Tongue (tissue), 2 donors: ENCODE data around the gene LIMS1. TPM values are rescaled to one million over a fixed set of nuclear protein-coding genes. Genes with fewer than 3 reads are reported as not detected.
"Not testable (repeated sequence)": the region's sequence is repeated elsewhere in the genome, so short reads cannot be mapped to it uniquely, and the experiment has no call there.

Experiments
- DNase-seq: peaks from one replicate; pipeline ENCODE4 v3.0.0-alpha.2; 2015
- total RNA-seq: library from RNA; depleted of rRNA; stranded (reverse); fragments of >200 nt; gene quantifications from one replicate; pipeline ENCODE4 v1.2.3, GENCODE V29; 2014

The LIMS1 gene
- total RNA-seq, 1 donor from 2014 or later = 79.4 TPM

DNA sequence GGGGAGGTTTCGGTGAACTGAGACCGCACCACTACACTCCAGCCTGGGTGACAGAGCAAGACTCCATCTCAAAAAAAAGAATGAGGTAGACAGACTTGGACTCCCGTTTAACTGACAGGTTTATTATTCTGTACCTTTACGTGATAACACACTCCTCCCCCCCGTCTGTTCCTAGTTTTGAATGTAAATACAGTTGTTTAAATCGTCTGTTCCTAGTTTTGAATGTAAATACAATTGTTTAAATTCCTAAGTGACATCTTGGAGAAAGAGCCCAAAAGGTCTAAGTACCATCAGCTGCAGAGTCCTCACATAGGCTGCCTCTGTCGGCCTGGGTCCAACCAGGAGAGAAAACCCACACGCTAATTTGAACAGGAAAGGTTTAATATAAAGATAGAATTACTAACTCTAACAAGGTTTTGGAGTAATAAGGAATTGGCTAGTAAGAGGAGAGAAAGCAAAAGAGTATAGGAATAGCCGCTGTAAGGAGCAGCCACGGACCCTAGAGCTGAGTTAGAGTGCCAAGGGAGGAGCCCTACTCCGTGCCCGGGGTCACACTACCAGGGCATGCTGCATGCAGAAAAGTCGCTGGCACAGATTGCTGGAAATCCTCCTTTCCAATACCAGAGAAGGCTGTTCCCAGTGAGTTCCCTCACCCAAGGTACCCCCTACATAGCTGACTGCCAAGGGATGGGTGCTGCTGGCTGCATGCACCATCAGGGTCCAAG is 101.5 kb downstream of the LIMS1 start:
- no peak for DNase-seq

DNA sequence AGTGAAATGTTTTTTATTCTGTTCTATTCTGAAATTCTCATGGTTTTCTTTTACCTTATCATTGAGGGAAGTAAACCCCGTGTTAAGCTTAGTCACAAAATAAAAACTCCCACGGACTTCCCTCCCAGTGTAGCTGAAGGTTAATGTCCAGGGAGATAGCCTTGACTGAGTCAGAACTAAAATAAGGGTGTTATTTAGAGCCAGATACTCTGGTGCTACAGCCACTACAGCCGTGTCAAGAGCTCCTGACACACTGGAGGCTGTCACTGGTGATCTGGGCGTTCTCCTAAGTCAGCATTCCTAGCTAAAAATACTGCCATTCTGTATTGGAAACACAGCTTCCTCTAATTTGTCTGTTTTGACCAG is 103.0 kb downstream of the LIMS1 start:
- DNase-seq = peak; percentile 53

DNA sequence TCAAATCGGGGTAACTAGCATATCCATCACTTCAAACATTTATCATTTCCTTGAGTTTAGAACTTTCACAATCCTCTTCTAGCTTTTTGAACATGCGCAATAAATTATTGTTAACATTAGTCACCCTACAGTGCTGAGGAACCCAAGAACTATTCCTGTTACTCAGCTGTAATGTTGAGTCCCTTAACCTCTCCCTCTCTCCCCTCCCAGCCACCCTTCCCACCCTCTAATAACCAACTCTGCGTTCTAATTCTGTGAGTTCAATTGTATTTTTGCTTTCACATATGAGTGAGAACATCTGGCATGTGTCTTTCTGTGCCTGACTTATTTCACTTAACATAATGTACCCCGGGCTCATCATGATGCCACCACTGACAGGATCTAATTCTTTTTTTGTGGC is 106.5 kb downstream of the LIMS1 start:
- no peak for DNase-seq

DNA sequence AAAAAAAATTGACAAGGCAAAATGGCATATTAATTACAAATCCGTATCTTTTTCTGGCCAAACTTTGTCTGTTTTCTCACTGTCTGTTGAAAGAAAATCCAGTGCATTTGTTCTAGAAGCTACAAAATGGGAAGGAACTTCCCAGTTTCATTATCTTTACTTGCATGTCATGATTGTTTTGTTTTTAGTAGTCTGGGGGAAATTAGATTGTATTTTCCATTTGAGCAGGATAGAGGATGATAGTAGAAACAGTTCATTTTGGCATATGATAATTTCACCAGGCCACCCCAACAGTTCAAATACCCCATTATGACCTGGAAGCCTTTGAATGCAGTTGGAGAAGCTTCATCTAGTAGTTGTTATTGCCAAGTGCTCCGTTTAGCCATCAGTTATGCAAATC is 107.5 kb downstream of the LIMS1 start:
- DNase-seq = no peak

DNA sequence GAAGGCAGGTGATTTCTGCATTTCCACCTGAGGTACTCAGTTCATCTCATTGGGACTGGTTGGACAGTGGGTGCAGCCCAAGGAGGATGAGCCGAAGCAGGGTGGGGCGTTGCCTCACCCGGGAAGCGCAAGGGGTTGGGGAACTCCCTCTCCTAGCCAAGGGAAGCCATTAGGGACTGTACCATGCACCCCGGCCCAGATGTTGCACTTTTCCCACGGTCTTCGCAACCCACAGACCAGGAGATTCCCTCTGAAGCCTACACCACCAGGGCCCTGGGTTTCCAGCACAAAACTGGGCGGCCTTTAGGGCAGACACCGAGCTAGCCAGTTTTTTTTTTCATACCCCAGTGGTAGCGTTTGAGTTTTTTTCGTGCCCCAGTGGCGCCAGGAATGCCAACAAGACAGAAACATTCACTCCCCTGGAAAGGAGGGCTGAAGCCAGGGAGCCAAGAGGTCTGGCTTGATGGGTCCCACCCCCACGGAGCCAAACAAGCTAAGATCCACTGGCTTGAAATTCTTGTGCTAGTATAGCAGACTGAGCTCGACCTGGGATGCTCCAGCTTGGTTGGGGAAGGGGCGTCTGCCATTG is 109.1 kb downstream of the LIMS1 start:
- DNase-seq = no peak

DNA sequence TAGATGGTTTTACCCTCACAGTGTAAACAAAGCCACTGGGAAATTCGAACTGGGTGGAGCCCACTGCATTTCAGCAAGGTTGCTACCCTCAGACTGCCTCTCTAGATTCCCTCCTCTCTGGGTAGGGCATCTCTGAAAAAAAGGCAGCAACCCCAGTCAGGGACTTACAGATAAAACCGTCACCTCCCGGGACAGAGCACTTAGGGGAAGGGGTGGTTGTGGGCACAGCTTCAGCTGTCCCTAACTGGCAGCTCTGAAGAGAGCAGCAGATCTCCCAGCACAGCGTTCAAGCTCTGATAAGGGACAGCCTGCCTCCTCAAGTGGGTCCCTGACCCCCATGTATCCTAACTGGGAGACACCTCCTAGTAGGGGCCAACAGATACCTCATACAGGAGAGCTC is 109.6 kb downstream of the LIMS1 start:
- DNase-seq = not testable (repeated sequence)

DNA sequence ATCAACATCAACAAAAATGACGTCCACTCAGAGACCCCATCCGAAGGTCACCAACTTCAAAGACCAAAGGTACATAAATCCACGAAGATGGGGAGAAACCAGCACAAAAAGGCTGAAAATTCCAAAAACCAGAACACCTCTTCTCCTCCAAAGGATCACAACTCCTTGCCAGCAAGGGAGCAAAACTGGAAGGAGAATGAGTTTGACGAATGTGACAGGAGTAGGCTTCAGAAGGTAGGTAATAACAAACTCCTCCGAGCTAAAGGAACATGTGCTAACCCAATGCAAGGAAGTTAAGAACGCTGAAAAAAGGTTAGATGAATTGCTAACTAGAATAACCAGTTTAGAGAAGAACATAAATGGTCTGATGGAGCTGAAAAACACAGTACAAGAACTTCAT is 110.2 kb downstream of the LIMS1 start:
- not testable (repeated sequence) for DNase-seq

DNA sequence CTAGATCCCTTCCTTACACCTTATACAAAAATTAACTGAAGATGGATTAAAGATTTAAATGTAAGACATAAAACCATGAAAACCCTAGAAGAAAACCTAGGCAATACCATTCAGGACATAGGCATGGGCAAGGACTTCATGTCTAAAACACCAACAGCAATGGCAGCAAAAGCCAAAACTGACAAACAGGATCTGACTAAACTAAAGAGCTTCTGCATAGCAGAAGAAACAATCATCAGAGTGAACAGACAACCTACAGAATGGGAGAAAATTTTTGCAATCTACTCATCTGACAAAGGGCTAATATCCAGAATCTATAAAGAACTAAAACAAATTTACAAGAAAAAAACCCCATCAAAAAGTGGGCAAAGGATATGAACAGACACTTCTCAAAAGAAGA is 114.5 kb downstream of the LIMS1 start:
- DNase-seq = not testable (repeated sequence)

DNA sequence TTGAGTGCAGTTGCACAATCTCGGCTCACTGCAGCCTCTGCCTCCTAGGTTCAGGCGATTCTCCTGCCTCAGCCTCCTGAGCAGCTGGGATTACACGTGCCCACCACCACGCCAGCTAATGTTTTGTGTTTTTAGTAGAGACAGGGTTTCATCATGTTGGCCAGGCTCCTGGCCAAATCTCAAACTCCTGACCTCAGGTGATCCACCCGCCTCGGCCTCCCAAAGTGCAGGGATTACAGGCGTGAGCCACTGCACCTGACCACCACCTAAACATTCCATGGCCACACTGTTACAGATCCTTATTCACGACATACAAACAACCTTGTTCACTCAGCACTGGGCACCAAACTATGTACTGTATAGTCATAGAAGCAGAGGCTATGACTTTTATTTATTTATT is 116.2 kb downstream of the LIMS1 start:
- DNase-seq = not testable (repeated sequence)

DNA sequence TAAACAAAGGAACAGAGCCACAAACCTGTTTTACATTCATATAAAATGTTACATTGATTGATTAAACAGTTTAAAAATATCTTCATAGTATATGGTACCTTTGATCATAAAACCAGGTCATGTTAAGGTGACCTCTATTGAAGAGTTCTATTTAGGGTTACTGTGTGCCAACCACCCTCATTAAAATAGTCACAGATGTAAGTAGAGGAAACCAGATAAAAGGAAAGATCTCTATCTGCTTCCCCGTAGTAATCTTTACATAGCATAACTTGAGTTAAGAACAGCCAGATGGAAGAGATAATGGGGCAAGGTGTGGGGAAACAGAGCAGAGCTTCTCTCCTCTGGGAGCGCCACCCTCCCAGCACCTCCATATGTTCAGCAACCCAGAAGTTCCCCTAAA is 117.2 kb downstream of the LIMS1 start:
- DNase-seq = not testable (repeated sequence)

DNA sequence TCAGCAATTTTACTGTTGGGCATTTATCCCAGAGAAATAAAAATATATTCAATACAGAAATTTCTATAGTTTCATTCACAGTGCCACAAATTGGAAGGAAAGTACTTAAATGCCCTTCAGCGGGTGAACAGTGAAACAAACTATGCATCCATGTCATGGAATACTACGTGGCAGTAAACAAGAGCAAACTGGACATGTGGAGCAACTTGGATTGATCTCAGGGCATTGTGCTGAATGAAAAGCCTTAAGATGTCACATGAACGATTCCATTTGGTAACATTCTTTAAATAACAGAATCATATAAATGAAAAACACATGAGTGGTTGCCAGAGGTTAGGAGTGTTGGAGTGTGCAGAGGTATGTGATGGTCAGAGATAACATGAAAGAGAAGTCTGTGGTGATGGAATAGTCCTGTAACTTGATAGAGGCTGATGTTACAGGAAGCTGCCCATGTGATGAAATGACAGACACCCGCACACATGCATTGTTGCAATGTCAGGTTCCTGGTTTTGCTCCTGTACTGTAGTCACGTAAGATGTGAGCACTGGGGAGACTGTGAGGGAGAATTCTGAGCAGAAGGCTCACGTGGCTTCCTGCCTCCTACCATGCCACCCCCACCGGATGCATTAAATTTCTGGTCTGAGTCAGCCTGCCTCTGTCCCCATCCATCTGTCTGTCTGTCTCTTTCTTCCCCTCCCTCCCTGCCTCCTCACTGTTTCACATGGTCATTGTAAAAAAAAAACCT is 118.1 kb downstream of the LIMS1 start:
- not testable (repeated sequence) for DNase-seq

DNA sequence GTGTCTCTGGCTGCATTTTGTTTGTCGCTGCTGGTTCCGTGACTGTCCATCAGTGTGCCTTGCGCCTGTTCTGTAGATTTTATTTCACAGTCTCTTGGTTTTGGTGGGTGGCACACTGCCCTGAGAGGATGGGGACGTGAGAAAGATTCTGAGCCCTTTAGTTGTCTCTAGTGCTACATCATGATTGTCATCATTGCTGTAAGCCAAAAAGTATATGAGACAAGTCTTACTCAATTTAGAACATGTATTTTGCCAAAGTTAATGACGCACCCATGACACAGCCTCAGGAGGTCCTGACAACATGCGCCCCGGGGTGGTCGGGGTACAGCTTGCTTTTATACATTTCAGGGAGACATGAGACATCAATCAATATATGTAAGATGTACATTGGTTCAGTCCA is 119.2 kb downstream of the LIMS1 start:
- not testable (repeated sequence) for DNase-seq

DNA sequence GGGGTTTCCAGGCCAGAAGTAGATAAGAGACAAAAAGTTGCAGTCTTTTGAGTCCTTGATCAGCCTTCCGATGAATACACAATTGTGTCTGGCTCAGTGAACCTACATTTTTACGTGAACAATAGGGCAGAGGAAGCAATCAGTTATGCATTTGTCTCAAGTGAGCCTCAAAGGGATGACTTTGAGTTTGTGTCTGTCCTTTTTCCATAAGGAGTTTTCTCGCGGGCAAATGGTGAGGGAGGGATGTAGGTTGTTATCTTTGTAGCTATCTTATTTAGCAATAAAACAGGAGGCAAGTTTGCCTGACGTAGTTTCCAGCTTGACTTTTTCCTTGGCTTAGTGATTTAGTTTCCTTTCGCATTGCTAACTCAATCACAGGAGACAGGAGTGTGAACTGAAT is 119.6 kb downstream of the LIMS1 start:
- not testable (repeated sequence) for DNase-seq

DNA sequence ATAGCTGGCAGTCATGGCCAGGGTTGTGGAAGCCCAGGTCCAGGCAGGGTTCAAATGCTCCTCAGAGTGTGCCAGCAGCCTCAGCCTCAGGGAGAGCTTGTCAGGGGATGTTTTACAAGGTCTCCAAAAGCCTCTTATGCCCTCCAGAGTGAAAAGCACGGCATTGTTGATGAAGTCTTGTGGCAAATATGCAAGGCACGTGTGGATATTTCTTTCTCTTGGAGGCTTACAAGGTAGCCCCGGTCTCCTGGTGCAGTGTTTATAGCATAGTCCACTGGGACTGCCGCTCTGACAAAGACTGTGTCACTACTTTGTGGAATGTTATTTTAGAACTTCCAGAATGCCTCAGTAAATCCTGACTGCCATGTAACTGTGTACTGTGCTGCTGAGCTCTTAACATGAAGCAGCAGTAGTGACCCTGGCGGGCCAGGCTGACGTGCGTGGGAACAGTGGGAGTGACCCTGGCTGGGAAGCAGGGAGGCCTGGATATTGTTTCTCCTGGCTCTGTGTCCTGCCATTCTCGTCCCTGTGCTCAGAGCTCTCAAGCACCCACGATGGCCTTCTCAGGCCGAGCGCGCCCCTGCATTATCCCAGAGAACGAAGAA is 120.4 kb downstream of the LIMS1 start:
- DNase-seq = peak; percentile 52

DNA sequence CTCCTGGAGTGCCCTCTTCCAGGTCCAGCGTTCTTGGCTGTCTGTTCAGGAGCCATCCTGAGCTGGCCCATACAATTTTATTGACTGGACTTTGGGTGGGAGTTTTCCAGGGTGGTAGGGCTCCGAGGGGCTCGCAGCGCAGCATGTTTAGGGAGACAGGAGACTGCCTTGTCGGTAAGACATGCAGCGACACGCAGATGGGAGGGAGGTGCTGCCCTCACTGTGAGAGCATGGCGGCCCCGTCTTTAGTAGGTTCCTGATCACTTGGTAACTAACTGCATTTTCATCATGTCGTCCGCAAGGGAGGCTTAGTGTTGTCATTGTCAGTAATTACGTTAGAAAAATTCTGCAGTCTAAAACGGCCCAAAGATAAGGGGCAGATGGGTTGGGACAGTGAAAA is 121.0 kb downstream of the LIMS1 start:
- not testable (repeated sequence) for DNase-seq

DNA sequence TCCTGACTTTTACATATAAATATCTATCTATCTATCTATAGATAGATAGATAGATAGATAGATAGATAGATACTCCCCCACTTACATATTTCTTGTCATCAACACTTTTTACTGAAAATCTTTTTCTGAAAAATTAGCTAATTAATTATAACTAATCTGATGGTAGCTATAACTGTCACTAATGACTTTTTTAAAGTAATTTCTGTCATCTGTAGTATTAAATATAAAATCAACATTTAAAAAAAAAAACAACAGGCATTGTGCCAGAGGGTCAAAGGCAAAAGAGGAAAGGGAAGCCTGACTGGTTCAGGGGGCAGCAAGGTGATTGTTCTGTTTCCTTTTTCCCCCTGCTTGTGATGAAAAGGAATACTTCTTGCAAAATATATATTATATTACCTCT is 122.0 kb downstream of the LIMS1 start:
- DNase-seq = not testable (repeated sequence)

DNA sequence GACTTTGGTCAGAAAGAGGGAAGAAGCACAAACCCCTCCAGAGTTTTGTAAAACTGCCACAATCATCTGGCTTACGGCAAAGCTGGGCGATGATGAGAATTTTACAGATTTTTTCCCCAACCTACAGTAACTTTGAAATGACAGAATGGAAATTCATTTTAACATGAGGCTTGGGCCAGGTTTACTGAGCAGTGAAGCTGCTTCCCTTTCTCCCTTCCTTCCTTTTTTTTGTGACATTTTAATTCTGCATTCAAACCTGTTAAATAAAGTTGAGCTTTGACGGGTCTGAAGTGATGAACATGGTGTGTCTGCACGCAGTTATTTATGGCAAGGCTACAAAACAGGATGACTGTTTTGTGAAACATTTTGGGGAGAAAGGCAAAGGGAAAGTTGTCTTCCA is 123.2 kb downstream of the LIMS1 start:
- DNase-seq = not testable (repeated sequence)

DNA sequence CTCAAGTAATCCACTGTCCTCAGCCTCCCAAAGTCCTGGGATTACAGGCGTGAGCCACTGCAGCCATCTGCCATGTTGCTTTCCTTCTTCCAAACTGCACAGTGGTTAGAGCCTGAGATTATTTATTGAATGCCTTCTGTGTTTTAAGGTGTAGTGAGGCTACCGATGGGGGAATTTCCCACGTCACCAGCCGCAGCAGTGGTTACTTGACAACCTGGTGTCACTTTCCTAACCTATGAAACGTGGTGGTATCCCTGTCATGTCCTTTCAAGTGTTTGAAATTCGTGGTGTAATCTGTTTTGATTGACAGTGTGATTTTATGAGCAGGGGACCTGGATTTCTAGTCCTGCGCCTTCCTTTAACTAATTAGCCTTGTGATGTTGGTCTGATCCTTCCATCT is 124.3 kb downstream of the LIMS1 start:
- not testable (repeated sequence) for DNase-seq

DNA sequence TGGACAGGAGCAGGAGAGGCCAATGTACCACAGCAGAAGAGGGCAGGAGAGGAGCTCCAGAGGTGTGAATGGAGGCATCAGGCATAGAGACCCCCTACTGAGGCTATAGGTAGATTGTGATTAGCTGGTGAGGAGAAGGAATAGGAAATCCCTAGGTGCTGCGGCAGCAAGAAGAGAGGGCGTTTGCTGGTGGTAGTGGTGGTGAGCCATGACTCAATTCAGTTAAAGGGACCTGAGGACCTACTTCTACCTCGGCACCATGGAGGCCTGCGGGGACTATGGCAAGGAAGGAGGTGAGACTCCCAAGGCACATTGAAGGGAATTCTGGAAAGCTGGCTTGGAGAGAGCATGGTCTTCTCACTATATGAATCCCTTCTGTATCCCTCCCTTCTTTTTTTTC is 127.2 kb downstream of the LIMS1 start:
- not testable (repeated sequence) for DNase-seq

DNA sequence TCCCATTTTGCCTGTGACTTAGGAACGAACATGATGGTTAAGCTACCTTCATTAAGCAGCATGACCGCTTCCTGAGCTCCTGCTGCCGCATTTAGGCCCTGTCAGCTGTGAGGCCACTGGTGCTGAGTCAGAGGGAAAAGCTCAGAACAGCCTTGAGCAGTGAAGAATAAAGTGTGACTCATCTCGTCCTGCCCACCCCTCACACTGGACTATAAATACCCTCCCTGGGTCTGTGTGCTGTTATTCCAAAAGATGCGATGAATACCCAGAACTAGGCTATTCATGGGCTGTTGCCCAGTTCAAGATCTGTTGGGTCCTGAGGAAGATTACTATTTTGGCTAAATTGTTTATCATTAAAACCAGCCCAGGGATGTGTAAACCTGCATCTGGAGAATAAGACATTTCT is 127.9 kb downstream of the LIMS1 start:
- DNase-seq = peak; percentile 19

DNA sequence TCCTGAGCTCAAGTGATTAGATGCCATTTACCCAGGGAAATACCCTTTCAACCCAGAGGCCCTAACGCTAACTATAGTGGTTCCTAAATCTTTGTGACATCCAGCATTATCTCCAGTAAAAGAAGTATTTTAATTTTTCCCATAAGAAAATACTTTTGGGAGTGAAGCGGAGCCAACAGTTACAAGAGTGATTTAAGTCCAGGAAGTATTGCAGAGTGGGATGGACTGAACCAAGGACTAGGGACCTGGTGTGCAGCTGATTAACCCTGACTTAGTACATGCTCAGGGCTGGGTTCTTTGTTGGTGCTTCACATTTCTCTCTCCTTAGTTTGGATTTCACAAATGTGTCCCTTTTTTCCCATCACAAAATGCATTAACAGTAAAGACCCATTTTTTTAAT is 129.1 kb downstream of the LIMS1 start:
- DNase-seq = not testable (repeated sequence)

DNA sequence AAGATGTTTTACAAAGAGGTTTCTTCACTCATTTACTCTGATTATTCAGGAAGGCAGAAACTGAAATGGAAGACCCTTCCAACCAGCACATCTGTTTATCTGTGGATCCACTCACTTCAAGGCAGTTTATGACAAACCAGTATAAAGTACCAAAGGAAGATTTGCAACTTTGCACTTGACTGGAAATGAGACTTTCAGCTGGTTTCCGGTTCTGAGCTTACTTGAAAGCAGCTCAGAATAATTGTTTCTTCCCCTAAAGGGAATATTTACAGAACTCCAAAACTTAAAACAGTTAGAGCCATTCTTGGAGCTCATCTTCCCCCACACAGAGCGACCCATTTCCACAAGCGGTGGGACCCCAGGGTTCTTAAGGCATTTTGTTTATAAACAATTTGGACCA is 129.8 kb downstream of the LIMS1 start:
- DNase-seq = not testable (repeated sequence)

DNA sequence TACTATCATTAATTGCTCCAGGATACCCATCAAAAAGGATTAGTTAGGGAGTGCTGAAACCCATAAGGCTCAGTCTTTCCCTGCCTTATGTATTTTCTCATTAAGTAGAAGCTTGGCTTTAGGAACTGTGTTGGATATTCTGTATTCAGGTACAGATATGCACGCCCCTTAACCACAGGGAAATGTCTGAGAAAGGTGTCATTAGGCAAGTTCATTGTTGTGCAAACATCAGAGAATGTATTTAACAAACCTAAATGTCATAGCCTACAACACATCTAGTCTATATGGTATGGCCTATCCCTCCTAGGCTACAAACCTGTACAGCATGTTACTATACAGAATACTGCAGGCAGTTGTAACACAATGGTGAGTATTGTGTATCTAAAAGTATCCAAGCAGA is 130.7 kb downstream of the LIMS1 start:
- DNase-seq = not testable (repeated sequence)
